WTC11 (cell line): ENCODE data around the gene BACE1-AS. TPM values are rescaled to one million over a fixed set of nuclear protein-coding genes. Genes with fewer than 3 reads are reported as not detected.

Source experiments
- ATAC-seq: fragments of 200-7000 bp; cut with Tn5 transposase; 2 replicates; pipeline ENCODE4 v1.10.0; 2021; ENCODE audit warnings: mild to moderate bottlenecking, moderate library complexity
- CTCF ChIA-PET: fragments of 300-600 bp; sonication (Branson Sonifier 250); formaldehyde crosslinking; loops from one replicate; lab custom pipeline; 2021; ENCODE audit warnings: antibody characterized with exemption; lab: Charles Lee
- POLR2A ChIA-PET: fragments of 350-600 bp; sonication (Branson Sonifier 250); formaldehyde crosslinking; loops from one replicate; lab custom pipeline; 2021; ENCODE audit warnings: antibody characterized with exemption; lab: Charles Lee
- DNase-seq: peaks from one replicate; pipeline ENCODE4 v3.0.0; 2021; ENCODE audit warnings: low spot score
- H3K27ac Mint-ChIP-seq: 2 replicates; pipeline ENCODE4 v1.8.0; 2021; ENCODE audit warnings: mixed read lengths
- H3K27me3 Mint-ChIP-seq: 2 replicates; pipeline ENCODE4 v1.8.0; 2021; ENCODE audit warnings: low read depth, mild to moderate bottlenecking, moderate library complexity, mixed read lengths
- H3K36me3 Mint-ChIP-seq: 2 replicates; pipeline ENCODE4 v1.8.0; 2021; ENCODE audit warnings: mixed read lengths
- H3K4me1 Mint-ChIP-seq: 2 replicates; pipeline ENCODE4 v1.8.0; 2022; ENCODE audit warnings: mixed read lengths
- H3K4me3 Mint-ChIP-seq: 2 replicates; pipeline ENCODE4 v1.8.0; 2021; ENCODE audit warnings: mild to moderate bottlenecking, moderate library complexity, mixed read lengths
- H3K9me3 Mint-ChIP-seq: 2 replicates; pipeline ENCODE4 v1.8.0; 2021; ENCODE audit warnings: mixed read lengths
- ELF4 ChIP-seq: sonication (generic); formaldehyde crosslinking; IDR thresholded peaks from 2 replicates; pipeline ENCODE4 v1.8.1; 2022; ENCODE audit warnings: low read depth, mild to moderate bottlenecking, moderate library complexity, missing genetic modification reagents
- FOXP1 ChIP-seq: sonication (generic); formaldehyde crosslinking; IDR thresholded peaks from 2 replicates; pipeline ENCODE4 v1.8.0; 2022; ENCODE audit warnings: missing genetic modification reagents, mild to moderate bottlenecking, moderate library complexity, borderline replicate concordance
- HMGA2 ChIP-seq: fragments of 250-450 bp; sonication (Bioruptor Pico); IDR thresholded peaks from 2 replicates; pipeline ENCODE4 v1.4.0; 2021; ENCODE audit warnings: mild to moderate bottlenecking, moderate library complexity
- KAT7 ChIP-seq: sonication (generic); formaldehyde crosslinking; IDR thresholded peaks from 2 replicates; pipeline ENCODE4 v1.8.1; 2023; ENCODE audit warnings: missing genetic modification reagents, mild to moderate bottlenecking, borderline replicate concordance
- MXD4 ChIP-seq: fragments of 250-450 bp; sonication (Bioruptor Pico); IDR thresholded peaks from 2 replicates; pipeline ENCODE4 v1.8.0; 2021; ENCODE audit warnings: mild to moderate bottlenecking, moderate library complexity, borderline replicate concordance
- NR1H2 ChIP-seq: sonication (generic); formaldehyde crosslinking; IDR thresholded peaks from 2 replicates; pipeline ENCODE4 v1.9.0; 2021; ENCODE audit warnings: mild to moderate bottlenecking, moderate library complexity, missing genetic modification reagents
- NR3C1 ChIP-seq: sonication (generic); formaldehyde crosslinking; conservative IDR thresholded peaks from 2 replicates; pipeline ENCODE4 v1.8.1; 2023; ENCODE audit warnings: low read depth, mild to moderate bottlenecking, missing genetic modification reagents
- SP1 ChIP-seq: sonication (generic); formaldehyde crosslinking; conservative IDR thresholded peaks from 2 replicates; pipeline ENCODE4 v1.8.1; 2022; ENCODE audit warnings: missing genetic modification reagents
- ZNF121 ChIP-seq: sonication (generic); formaldehyde crosslinking; IDR thresholded peaks from 2 replicates; pipeline ENCODE4 v1.8.0; 2023; ENCODE audit warnings: missing genetic modification reagents
- ZNF416 ChIP-seq: fragments of 250-450 bp; sonication (Bioruptor Pico); IDR thresholded peaks from 2 replicates; pipeline ENCODE4 v1.9.0; 2021; ENCODE audit warnings: mild to moderate bottlenecking, inconsistent platforms
- ZNF423 ChIP-seq: fragments of 250-450 bp; sonication (Bioruptor Pico); IDR thresholded peaks from 2 replicates; pipeline ENCODE4 v2.1.2; 2022; ENCODE audit warnings: mild to moderate bottlenecking, moderate library complexity
- total RNA-seq: library from RNA; stranded (reverse); gene quantifications from 3 replicates; pipeline ENCODE4 v1.2.3, GENCODE V29; 2021
- TF ChIP-seq, protein P1 (sequence below): sonication (generic); formaldehyde crosslinking; IDR thresholded peaks from 2 replicates; pipeline ENCODE4 v1.8.0; 2022; ENCODE audit warnings: mild to moderate bottlenecking, missing genetic modification reagents
- TF ChIP-seq, protein P2 (sequence below): sonication (generic); formaldehyde crosslinking; IDR thresholded peaks from 2 replicates; pipeline ENCODE4 v1.8.1; 2022; ENCODE audit warnings: low read depth, missing genetic modification reagents, borderline replicate concordance
- TF ChIP-seq, protein P3 (sequence below): sonication (generic); formaldehyde crosslinking; IDR thresholded peaks from 2 replicates; pipeline ENCODE4 v1.8.0; 2022; ENCODE audit warnings: mild to moderate bottlenecking, missing genetic modification reagents
- TF ChIP-seq, protein P4 (sequence below): sonication (generic); formaldehyde crosslinking; IDR thresholded peaks from 2 replicates; pipeline ENCODE4 v1.8.1; 2023; ENCODE audit warnings: mild to moderate bottlenecking, moderate library complexity, missing genetic modification reagents
- TF ChIP-seq, protein P5 (sequence below): fragments of 250-450 bp; sonication (Bioruptor Pico); IDR thresholded peaks from 2 replicates; pipeline ENCODE4 v1.8.0; 2021; ENCODE audit warnings: mild to moderate bottlenecking
- TF ChIP-seq, protein P6 (sequence below): sonication (generic); formaldehyde crosslinking; IDR thresholded peaks from 2 replicates; pipeline ENCODE4 v1.8.0; 2022; ENCODE audit warnings: mild to moderate bottlenecking, missing genetic modification reagents

The BACE1-AS gene
- total RNA-seq, 1 experiment from 2014 or later = 13.8 TPM

DNA sequence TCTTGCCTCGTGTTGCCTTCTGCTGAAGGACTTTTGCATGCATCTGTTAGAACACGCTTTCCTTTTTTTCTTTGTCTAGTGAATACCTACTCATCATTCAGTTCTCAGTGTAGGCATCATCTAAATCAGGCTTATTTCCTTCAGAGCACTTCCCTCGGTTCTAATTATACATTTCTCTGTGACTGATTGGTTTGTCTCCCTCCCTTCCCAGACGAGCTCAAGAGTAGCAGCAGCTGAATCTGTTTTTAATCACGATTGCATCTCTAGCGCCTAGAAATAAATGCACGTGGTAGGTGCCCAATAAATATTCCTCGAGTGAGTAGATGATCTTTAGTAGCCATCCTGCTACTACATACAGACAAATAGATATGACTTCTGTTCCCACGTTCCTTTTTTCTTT lies 42.8 kb downstream of the BACE1-AS start:
- H3K27ac Mint-ChIP-seq = no peak overlapping the region

DNA sequence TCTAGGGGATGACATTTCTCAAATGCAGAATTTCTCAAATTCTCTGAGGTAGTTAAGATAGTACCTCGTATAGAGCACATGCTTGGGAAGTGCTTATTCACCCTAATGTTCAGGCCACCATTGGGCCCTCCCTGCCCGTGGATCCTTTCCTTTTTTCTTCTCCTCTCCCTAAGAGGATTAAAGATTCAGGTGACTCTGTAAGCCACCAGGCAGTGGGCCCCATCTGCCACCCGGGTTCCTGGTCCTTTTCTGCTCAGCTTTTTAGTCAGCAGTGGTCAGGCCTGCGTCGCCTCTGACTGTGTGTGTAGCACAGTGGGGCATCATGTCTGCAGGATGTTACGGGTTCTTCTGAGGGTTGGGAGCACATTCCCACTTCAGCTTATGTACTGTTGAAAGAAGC lies 43.8 kb downstream of the BACE1-AS start:
- Mint-ChIP-seq H3K27me3 (no peaks in the 10 kb centered on the region), H3K9me3 (no peaks in the 10 kb centered on the region), H3K4me3 (no peak overlapping the region), H3K36me3 (peaks cover 3% of the 10 kb centered on the region; the same call in 1 of the 2 replicates), H3K27ac (no peak overlapping the region), H3K4me1 (no peaks in the 10 kb centered on the region)
- POLR2A ChIA-PET = interaction anchor here (0.7 kb wide), 1 partner anchor 43 kb away, joined by 5 read pairs; no protein-coding TSS in a partner anchor
- DNase-seq (no peak), ATAC-seq (no peak)
- TF ChIP-seq, protein P1, sequence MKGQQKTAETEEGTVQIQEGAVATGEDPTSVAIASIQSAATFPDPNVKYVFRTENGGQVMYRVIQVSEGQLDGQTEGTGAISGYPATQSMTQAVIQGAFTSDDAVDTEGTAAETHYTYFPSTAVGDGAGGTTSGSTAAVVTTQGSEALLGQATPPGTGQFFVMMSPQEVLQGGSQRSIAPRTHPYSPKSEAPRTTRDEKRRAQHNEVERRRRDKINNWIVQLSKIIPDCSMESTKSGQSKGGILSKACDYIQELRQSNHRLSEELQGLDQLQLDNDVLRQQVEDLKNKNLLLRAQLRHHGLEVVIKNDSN = no peak
- TF ChIP-seq MXD4 (CRISPR knock-in tag) (no peak), ELF4 (no peak)
- TF ChIP-seq, protein P2, sequence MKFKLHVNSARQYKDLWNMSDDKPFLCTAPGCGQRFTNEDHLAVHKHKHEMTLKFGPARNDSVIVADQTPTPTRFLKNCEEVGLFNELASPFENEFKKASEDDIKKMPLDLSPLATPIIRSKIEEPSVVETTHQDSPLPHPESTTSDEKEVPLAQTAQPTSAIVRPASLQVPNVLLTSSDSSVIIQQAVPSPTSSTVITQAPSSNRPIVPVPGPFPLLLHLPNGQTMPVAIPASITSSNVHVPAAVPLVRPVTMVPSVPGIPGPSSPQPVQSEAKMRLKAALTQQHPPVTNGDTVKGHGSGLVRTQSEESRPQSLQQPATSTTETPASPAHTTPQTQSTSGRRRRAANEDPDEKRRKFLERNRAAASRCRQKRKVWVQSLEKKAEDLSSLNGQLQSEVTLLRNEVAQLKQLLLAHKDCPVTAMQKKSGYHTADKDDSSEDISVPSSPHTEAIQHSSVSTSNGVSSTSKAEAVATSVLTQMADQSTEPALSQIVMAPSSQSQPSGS (CRISPR knock-in tag) = no peak
- CTCF ChIA-PET = no interaction called here

More for the DNA sequence above, 42.8 kb downstream of the BACE1-AS start:
- Mint-ChIP-seq H3K4me1 (no peaks in the 10 kb centered on the region), H3K4me3 (no peak overlapping the region), H3K27me3 (no peaks in the 10 kb centered on the region), H3K36me3 (peaks cover 3% of the 10 kb centered on the region; the same call in 1 of the 2 replicates), H3K9me3 (no peaks in the 10 kb centered on the region)
- ATAC-seq (no peak), DNase-seq (no peak)
- CTCF ChIA-PET = no interaction called here
- POLR2A ChIA-PET = interaction anchor here (0.7 kb wide), 1 partner anchor 42 kb away, joined by 5 read pairs; no protein-coding TSS in a partner anchor
- TF ChIP-seq FOXP1 (CRISPR knock-in tag) (no peak), ZNF416 (CRISPR knock-in tag) (no peak), NR1H2 (no peak)
- TF ChIP-seq, all 79 proteins: peak for 0

DNA sequence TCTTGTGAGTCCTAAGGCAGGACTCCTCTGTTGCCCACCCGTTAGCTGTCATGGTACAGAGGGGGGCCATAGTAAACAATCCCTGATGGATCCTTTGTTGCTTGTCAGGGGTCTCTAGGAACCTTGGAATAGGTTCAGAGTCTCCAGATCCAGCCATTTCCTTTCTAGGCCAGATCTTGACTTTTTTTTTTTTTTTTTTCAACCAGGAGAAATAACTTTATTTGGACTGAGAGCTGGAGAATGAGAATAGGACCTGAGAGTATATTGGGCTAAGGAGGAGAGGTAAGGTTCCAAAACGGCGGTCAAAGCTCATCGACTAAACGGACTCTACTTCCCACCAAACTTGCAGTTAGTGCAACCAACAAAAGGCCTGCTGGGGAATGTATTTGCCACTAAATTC lies 44.3 kb downstream of the BACE1-AS start:
- POLR2A ChIA-PET = no interaction called here
- CTCF ChIA-PET = interaction anchor here (0.6 to 0.7 kb wide), 4 partner anchors 91 to 1732 kb away, joined by 3 read pairs; partner anchors contain the start of gene VPS11

More for the DNA sequence above, 44.3 kb downstream of the BACE1-AS start:
- TF ChIP-seq SP1 (CRISPR knock-in tag) = no peak
- TF ChIP-seq, protein P3, sequence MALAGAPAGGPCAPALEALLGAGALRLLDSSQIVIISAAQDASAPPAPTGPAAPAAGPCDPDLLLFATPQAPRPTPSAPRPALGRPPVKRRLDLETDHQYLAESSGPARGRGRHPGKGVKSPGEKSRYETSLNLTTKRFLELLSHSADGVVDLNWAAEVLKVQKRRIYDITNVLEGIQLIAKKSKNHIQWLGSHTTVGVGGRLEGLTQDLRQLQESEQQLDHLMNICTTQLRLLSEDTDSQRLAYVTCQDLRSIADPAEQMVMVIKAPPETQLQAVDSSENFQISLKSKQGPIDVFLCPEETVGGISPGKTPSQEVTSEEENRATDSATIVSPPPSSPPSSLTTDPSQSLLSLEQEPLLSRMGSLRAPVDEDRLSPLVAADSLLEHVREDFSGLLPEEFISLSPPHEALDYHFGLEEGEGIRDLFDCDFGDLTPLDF = no peak
- TF ChIP-seq ZNF121 = no peak
- TF ChIP-seq KAT7 = no peak
- no peak for TF ChIP-seq NR3C1 (CRISPR knock-in tag)
- TF ChIP-seq, protein P4, sequence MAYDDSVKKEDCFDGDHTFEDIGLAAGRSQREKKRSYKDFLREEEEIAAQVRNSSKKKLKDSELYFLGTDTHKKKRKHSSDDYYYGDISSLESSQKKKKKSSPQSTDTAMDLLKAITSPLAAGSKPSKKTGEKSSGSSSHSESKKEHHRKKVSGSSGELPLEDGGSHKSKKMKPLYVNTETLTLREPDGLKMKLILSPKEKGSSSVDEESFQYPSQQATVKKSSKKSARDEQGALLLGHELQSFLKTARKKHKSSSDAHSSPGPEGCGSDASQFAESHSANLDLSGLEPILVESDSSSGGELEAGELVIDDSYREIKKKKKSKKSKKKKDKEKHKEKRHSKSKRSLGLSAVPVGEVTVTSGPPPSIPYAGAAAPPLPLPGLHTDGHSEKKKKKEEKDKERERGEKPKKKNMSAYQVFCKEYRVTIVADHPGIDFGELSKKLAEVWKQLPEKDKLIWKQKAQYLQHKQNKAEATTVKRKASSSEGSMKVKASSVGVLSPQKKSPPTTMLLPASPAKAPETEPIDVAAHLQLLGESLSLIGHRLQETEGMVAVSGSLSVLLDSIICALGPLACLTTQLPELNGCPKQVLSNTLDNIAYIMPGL (CRISPR knock-in tag) = no peak
- no peak for TF ChIP-seq ZNF423
- TF ChIP-seq, protein P5, sequence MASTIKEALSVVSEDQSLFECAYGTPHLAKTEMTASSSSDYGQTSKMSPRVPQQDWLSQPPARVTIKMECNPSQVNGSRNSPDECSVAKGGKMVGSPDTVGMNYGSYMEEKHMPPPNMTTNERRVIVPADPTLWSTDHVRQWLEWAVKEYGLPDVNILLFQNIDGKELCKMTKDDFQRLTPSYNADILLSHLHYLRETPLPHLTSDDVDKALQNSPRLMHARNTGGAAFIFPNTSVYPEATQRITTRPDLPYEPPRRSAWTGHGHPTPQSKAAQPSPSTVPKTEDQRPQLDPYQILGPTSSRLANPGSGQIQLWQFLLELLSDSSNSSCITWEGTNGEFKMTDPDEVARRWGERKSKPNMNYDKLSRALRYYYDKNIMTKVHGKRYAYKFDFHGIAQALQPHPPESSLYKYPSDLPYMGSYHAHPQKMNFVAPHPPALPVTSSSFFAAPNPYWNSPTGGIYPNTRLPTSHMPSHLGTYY (CRISPR knock-in tag) = no peak
- no peak for TF ChIP-seq HMGA2 (CRISPR knock-in tag)
- TF ChIP-seq, protein P6, sequence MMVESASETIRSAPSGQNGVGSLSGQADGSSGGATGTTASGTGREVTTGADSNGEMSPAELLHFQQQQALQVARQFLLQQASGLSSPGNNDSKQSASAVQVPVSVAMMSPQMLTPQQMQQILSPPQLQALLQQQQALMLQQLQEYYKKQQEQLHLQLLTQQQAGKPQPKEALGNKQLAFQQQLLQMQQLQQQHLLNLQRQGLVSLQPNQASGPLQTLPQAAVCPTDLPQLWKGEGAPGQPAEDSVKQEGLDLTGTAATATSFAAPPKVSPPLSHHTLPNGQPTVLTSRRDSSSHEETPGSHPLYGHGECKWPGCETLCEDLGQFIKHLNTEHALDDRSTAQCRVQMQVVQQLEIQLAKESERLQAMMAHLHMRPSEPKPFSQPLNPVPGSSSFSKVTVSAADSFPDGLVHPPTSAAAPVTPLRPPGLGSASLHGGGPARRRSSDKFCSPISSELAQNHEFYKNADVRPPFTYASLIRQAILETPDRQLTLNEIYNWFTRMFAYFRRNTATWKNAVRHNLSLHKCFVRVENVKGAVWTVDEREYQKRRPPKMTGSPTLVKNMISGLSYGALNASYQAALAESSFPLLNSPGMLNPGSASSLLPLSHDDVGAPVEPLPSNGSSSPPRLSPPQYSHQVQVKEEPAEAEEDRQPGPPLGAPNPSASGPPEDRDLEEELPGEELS = no peak
- TF ChIP-seq NR1H2 = no peak
- TF ChIP-seq, protein P2 (CRISPR knock-in tag) = no peak
- TF ChIP-seq, all 79 proteins: peak for 0
- H3K36me3 Mint-ChIP-seq = peaks cover 3% of the 10 kb centered on the region
- no peaks in the 10 kb centered on the region for H3K9me3 Mint-ChIP-seq
- no peaks in the 10 kb centered on the region for H3K4me1 Mint-ChIP-seq
- no peak overlapping the region for H3K27ac Mint-ChIP-seq
- ATAC-seq = no peak
- DNase-seq = no peak
- H3K27me3 Mint-ChIP-seq = no peaks in the 10 kb centered on the region
- no peak overlapping the region for H3K4me3 Mint-ChIP-seq
